EL (cell line): Measurements from ENCODE around the gene NCR2.
A peak's percentile ranks its signal among the peaks of the same experiment; 100 is the strongest.
"Not testable (repeated sequence)": the region's sequence is repeated elsewhere in the genome, so short reads cannot be mapped to it uniquely, and the experiment has no call there.

ENCODE experiments used
- DNase-seq: peaks from one replicate; pipeline ENCODE4 v3.0.0-alpha.2; 2016

The NCR2 gene, protein sequence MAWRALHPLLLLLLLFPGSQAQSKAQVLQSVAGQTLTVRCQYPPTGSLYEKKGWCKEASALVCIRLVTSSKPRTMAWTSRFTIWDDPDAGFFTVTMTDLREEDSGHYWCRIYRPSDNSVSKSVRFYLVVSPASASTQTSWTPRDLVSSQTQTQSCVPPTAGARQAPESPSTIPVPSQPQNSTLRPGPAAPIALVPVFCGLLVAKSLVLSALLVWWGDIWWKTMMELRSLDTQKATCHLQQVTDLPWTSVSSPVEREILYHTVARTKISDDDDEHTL

DNA sequence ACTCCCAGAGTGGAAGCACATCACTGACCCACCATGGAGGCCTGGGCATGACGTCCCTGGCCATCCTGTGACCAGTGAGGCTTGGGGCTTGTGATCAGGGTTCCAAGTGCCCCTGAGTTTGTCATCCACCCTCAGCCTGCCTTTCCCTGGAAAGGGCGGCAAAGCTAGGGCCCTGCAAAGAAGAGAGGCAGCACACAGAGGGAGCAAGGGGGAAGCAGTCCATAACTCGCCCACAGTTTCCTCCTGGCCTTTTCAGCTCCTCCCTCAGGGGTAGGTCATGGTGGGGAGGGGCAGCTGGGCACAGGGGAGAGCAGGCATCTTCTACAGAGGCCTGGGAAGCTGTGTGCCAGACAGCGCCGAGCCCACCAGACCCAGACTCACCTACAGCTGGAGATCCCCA lies at the start of gene NCR2:
Gene NCR2, plus strand, starts transcription at position 313 of the 400 bp plus-strand sequence. CDS start 269 bp downstream, outside the sequence.
- DNase-seq = no peak

DNA sequence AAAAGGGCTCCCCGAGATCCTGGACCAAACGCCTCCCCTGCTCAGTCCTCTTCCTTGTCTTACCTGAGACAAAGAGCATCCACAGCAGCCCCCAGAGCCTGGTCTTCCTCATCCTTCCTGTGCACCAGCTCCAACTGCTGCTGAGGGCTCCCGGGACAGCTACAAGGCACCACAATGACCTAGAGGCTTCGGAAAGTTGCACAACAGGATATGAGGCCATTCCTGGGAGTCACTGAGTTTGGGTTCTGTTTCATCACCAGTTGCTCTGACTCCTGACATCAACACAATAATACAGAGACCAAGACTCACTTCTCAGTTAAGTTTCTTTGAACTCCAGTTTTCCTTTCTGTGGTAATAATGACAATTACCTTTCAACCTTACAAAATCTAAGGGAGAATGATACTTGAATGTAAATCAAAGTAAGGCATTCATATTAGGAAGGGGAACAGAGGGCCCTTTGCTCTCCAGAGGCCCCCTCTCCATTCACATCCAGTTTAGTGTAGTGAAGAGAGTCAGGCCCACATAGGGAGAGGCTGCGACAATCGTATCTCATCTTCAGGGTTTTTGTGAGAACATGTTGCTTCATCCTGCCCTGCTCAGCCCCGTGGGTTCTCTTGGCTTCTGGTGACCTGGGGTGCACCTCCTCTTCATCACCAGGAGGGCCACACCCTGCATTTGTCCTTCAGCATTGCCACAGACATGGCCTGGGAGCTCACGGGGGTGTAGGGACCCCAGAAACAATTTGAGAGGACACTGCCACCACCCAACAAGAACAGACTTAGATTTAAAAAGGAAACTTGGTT lies 48.7 kb upstream of the NCR2 start, which contains the start of gene TREM1:
Gene TREM1, minus strand, starts transcription at position 139 of the 803 bp plus-strand sequence. Its CDS starts 27 bp downstream, at position 112.
- DNase-seq = peak; percentile 72

DNA sequence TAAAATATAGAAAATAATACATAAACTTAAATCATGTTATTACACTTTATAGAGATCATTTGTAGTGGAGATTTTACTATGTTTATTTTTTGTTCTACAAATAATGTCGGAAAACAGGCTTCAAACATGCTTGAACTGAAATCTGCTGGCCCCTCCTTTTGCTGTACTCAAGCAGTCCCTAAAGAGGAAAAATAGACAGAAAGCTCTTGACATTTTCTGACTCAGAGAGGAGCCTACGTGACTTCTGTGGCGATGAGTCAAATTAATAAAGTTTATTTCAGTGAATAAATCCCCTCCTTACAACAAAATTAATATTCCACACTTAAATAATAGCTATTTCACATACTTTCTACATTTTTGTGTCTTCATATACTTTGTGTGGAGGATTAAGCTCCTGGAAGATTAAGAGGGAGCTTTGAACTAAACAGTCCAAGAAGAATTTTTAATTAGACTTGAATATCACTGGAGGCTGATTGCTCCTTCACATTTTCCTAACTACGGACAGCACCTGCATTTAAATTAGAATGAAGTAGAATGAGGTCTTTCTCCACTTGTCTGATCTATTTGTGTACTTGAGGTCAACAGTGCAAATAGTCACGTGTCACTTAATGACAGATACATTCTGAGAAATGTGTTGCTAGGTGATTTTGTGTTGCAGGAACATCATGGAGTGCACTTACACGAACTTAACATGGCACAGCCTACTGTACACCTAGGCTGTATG lies 47.2 kb upstream of the NCR2 start:
- DNase-seq = peak; percentile 6

DNA sequence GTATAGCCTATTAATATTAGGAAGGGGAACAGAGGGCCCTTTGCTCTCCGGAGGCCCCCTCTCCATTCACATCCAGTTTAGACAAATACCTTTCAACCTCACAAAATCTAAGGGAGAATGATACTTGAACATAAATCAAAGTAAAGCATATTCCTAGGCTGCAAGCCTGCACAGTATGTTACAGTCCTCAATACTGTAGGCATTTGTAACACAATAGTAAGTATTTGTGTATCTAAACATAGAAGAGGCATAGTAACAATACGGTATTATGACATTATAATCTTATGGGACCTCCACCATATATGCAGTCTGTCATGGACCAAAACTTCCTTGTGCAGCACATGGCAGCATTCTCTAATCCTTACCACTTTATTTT lies 46.7 kb upstream of the NCR2 start:
- DNase-seq = no peak

DNA sequence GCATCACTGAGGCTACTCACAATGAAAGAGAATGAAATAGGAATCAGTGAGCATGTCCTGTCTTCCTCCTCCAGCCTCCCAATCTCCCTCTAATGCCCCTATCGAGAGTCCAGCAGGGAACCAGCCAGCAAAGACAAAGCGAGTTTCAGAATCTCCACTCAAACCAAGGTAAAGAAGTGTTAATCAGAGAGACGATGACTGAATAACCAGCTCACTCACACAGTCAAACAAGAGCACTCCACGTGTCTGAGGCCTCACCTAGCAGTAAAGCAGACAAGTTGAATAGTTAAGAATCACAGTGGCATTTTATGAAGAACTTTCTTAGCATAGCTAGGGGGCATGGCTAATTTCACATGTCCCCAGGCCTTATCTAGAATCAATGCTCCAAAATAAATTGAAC lies 45.6 kb upstream of the NCR2 start:
- DNase-seq = no peak

DNA sequence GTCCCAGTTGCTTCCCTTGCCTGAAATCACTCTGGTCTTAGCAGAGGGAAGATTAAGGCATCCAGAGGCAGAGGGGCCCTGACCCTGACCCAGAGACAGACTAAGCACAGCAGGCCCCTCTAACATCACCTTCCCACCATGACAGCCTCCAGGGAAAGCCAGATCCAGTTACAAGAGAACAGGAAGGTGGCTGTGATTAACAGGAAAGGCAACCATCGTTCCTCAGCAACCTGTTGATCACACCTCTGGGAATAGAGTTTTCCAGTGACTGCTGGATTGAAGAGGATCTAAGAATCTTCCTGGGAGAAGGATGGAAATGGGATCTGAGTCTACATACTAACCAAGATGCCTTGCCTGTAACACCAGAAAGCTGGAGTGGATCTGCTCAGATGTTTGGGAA lies 43.7 kb upstream of the NCR2 start:
- DNase-seq = no peak

DNA sequence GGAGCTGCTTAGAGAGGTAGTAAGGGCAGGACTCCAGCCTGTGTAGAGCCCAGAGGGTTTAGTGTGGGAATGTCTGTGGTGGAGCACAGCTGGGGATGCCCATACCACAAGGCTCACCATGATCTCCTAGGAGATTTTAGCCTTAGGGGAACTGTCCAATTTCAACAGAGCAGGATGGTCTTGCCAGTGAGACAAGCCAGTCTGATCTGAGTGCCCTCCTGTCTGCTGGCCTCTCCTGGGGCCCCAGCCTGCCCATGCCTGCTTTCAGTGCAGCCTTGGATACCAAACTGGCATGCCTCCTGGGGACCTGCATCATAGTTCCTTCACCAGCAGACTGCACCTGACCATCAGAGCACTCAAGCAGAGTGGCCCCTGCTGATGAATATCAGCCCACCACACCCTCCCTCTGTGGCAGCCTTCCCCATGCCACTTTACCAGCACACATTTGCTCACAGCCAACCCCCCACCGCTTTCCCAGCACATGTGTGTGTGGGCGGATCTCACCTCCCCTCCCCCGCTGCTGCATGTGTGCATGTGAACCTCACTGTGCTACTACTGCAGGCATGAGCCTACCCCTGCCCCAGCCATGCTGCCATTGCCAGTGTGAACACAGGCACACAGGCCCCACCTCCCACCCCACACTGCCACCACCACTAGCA lies 41.1 kb upstream of the NCR2 start:
- DNase-seq = no peak

DNA sequence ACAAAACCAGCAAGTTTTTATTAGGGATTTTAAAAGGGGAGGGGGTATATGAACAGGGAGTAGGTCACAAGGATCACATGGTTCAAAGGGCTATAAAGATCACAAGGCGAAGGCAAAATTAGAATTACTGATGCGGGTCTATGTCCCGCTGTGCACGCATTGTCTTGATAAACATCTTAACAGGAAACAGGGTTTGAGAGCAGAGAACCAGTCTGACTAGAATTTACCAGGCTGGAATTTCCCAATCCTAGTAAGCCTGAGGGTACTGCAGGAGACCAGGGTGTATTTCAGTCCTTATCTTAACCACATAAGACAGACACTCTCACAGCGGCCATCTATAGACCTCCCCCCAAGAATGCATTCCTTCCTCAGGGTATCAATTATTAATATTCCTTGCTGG lies 38.2 kb upstream of the NCR2 start:
- not testable (repeated sequence) for DNase-seq

DNA sequence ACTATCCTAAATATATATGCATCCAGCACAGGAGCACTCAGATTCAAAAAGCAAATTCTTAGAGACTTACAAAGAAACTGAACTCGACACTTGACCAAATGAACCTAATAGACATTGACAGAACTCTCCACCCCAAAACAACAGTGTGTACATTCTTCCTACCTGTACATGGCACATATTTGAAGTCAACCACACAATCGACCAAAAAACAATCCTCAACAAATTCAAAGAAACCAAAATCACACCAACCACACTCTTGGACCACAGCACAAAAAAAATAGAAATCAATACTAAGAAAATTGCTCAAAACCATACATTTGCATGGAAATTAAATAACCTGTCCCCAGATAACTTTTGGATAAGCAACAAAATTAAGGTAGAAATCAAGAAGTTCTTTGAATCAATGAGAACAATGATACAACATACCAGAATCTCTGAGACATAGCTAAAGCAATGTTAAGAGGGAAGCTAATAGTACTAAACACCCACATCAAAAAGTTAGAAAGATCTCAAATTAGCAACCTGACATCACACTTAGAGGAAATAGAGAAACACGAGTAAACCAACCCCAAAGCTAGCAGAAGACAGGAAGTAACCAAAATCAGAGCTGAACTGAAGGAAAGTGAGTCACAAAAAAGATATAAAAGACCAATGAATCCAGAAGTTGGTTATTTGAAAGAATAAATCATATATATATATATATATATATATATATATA lies 36.5 kb upstream of the NCR2 start:
- no peak for DNase-seq

DNA sequence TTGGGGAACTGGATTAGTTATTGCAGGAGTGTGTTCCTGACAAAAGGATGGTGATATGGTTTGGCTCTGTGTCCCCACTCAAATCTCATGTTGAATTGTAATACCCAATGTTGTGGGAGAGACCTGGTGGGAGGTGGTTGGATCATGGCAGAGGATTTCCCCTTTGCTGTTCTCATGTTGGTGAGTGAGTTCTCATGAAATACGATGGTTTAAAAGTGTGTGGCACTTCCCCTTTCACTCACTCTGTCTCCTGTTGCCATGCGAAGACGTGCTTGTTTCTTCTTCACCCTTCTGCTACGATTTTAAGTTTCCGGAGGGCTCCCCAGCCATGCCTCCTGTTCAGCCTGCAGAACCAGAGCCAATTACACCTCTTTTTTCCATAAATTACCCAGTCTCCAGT lies 32.8 kb upstream of the NCR2 start:
- no peak for DNase-seq

DNA sequence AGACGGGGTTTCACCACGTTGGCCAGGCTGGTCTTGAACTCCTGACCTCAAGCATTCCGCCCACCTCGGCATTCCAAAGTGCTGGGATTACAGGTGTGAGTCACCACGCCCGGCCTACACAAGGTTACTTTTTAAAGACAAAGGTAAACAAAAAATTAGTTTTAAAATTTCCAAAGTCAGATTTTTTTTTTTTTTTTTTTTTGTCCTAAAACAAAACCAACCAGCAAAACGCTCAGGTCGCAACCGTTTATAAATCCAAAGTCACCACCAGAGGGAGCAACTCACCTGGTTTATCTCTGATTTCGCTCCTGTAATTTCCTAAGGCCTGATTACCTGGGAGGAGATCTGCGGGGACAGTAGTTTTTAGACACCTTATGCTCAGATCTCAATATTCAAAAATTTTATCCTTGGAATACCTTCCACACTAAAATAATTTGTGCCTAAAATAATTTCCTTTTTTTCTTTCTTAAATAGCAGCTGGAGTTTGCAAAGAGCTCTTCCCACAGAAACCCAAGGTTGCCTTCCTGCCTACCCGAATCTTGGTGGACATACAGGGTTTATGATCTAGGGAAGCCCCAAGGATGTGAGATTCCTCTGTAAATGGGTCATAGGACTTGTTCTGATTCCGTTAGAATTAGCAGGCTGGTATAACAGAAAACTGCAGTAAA lies 29.1 kb upstream of the NCR2 start:
- DNase-seq = peak; percentile 41

DNA sequence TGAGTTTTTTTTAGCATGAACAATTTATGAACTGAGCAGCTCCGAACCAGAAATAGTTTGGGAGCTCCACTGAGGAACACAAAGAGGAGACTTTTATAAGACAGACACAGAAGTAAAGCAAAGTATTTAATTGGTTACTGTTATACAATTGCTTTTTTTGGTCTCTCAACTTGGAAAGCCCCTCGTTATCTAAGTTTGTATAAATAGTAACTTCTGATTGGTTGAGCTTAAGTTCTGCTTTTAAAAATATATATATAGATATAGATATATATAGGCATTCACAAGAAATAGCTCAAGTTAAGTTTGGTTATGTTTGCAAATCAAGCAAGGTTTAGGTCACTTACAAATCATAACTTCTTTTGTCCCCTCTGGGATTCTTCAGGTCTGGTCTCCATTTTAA lies 20.2 kb upstream of the NCR2 start:
- DNase-seq = no peak

DNA sequence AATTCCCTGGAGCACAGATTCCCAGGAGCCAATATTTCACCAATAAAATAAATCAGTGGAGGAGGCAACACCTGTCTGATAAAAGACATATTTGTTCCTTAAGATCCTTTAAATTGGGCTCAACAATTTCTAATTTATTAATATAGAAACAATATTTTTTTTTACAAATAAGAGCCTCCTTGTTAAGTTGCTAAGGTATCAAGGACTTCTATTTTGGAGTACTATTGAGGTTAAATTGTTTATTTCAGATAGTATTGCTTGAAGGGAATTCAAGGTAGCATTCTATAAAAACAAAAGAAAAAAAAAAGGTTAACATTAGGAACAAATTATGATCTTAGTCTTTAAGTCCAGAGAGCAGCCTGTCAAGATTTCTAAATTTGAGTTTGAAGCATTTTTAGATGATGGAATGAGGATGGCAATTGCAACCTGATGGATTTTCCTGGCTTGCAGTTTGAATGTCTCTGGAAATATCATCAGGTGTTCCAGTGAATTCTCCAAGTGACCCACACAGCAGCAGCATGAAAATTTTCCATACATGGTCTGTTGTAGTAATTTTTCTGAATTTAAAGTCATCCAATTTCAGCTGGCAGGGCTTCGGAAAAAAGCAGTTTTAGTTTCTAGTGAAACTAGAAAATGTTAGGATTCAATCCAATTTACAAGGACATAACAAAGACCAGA lies 19.3 kb upstream of the NCR2 start:
- no peak for DNase-seq

DNA sequence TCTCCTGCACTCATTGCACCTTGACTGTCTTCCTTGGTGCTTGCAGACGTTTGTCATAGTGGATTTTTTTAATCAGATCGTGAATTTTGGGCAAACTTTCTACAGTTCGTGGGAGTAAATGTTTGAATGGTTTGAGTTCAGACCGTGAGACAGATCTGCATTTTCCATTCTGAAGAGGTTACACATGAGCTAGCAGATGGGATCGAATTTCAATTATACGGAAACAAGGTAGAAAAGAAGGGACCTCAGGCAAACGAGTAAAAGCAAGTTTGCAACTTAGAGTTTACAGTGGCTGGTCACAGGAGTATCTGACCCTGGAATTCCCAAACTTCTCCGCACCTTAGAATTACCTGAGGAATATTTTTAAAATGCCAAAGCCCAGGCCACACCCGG lies 17.2 kb upstream of the NCR2 start:
- DNase-seq = no peak

DNA sequence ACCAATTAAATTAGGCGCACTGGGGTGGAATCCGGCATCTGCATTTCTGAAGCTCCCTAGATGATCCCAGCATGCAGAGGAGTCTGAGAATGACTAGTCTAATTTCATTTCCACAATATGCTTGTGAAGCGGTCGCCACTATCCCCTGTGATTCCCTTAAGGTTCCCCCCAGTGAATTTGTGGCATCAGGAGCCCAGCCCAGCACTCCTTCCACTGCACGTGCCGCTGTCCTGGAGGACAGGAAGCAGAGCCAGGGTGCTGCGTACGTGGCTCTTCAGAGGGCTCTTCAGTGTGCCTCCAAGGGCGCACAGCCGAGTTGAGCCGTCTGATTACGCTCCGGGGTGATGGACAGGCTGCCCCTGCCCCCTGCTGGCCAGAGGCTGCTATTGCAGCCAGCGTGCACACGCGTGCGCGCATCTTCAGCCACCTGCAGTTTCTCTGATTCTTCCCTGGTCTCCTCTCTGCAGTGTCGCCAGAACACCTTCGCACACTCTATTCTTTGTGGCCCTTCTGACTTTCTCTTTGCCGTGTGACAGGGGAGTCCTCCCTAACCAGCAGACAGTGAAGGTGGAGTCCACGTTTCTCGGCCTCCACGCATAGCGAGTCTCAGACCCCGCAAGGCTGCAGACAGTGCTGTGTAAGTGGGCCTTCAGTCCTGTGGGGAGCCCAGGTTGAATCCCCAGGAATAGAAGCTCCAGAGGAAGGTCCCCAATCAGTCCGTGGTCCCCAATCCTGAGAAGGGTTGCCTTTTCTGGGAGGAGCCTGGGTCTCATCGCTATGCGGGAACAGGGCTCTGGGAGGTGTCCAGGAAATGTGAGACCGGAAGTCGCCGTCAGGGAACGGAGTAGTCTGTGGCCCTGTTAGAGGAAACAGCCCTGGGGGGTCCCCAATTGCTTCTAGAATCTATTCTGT lies 16.5 kb upstream of the NCR2 start:
- DNase-seq = peak; percentile 84

DNA sequence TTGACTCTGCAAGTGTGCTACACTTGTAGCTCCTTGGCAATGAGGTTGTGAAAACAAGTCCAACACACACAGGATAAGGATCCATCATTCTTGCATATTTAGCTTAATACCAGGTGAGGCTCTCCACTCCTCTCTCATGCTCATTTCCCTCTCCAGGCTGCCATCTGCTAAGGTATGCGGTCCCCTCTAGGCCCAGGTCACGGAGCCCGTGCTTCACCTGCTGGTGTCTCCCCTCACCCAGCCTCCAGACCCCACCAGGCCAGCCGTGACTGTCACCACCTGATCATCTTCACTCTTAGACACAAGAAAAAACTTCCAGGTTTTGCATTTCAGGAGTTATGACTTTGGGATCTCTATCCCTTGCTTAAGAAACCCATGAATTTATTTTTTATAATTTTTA lies 14.2 kb upstream of the NCR2 start:
- DNase-seq = no peak

DNA sequence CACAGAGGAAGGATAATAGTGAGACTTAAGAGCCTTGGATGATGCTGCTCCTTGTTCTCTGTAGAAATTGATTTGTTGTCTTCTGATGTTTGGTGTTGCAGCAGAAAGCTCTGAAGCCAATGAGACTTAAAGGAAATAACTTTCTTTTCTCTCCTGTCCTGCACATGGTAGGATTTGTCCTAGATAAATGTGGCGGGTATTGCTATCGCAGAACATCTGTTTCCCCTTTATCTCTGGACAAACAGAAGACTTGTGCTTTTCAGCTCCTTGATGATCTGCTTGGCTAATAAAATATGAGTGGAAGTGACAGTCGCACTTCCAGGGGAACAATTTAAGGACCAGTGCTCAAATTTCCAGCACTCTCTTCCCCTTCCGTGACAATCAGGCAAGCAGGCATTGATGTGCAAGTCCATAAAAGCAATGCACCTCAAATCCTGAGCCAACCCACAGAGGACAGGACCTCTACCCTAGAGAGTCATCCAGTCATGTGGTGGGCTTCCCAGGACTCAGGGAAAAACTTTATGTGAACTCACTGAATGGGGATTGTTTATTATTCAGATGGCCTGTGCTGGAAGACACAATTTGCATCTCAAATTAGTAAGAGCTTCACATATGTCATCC lies 9.9 kb upstream of the NCR2 start:
- no peak for DNase-seq

DNA sequence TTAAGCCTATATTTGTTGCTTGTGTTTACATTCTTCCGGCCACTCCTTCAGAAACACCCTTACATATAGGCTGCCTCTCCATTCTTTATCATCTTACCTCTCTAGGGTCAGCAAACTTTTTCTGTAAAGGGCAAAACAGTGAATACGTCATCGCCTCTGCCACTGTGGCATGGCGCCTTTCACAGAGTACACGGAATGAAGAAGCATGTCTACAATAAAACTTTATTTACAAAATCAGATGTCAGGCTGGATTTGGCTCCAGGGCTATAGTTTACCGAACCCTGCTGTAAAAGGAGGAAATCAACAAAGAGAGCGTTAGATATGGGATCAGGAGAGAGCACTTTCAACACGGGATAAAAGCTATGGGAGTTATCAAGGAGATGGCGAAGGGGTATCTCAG lies 9.3 kb upstream of the NCR2 start:
- DNase-seq = no peak

DNA sequence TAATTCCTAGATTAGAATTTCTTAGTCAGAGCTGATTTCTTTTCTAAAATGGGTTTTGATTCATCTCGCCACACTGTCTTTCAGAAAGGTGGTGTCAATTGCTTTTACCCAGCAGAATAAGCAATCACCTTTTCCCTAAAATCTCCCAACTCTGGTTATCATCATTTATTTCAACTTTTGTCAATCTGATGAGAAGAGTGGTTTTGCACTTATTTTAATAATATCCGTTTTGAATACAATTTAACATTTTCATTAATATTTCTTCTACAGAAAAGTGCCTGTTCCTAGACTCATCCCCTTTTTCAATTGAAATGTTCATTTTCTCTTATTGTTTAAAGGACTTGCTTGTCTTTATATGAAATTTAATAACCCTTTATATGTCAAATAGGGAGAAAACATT lies 8.2 kb upstream of the NCR2 start:
- DNase-seq = no peak
